Measurements from ENCODE around the gene KLF2. TPM values are rescaled to one million over a fixed set of nuclear protein-coding genes. Genes with fewer than 3 reads are reported as not detected.

KLF2 gene
- total and polyA plus RNA-seq, 2 of the 13 experiments (the other 11 are each of a cell fraction or from before 2014, with no cell fraction given), result not detected

GRCh38 chr19:16336571-16336970 is 11.9 kb downstream of the KLF2 start:
- DNase-seq (ENCODE audit: low spot score), result no peak
- Histone ChIP-seq H3K36me3 (replicated peaks in 1 of 2; ENCODE audit: control insufficient read depth in 1 of 2, insufficient read depth in 2 of 2, low read length in 2 of 2) (no peaks in the 10 kb centered on the region), H3K79me2 (ENCODE audit: insufficient read depth, low read length) (no peaks in the 10 kb centered on the region), H4K20me1 (ENCODE audit: insufficient read depth, low read length) (no peaks in the 10 kb centered on the region), H3K4me1 (ENCODE audit: insufficient read depth, low read length) (peaks cover 13% of the 10 kb centered on the region), H3K4me3 (replicated peaks in 1 of 3; ENCODE audit: insufficient read depth in 1 of 3, low read depth in 2 of 3, low read length in 3 of 3) (no peak overlapping the region), H2AFZ (ENCODE audit: low read length) (no peak overlapping the region), H3K9ac (ENCODE audit: insufficient read depth, low read depth, low read length) (no peak overlapping the region), H3K4me2 (ENCODE audit: low read depth, low read length) (no peak overlapping the region), H3K27ac (ENCODE audit: extremely low read length, insufficient read depth, low read length) (no peak overlapping the region), H3K27me3 (ENCODE audit: control insufficient read depth in 1 of 2, insufficient read depth in 2 of 2, low read length in 2 of 2) (peaks cover 1 to 18% of the 10 kb centered on the region in 2 experiments; a peak in 2 of 5 replicates), H3K9me3 (ENCODE audit: low read length) (no peaks in the 10 kb centered on the region)
- in situ Hi-C loops (cut with HindIII; ENCODE audit: extremely low pct_ligation_motif_present, low pct_unique_long_range_greater_than_20kb) (no loop called here), intact Hi-C loops (cut with micrococcal nuclease; ENCODE audit: unreplicated experiment) (no loop called here)
- POLR2A ChIA-PET, result no interaction called here
- CTCF ChIA-PET (ENCODE audit: low intra/inter-chr PET ratio, low total read pairs), result no interaction called here
- TF ChIP-seq ZBTB14 (CRISPR knock-in tag; IDR thresholded peaks at IDR 0.05) (no peak), MTF2 (CRISPR knock-in tag; IDR thresholded peaks at IDR 0.05; ENCODE audit: borderline replicate concordance) (no peak), NR2F2 (IDR thresholded peaks at IDR 0.05; ENCODE audit: borderline replicate concordance, low read depth) (no peak), ZNF547 (CRISPR knock-in tag; IDR thresholded peaks at IDR 0.05) (no peak), HNRNPL (IDR thresholded peaks at IDR 0.05; ENCODE audit: low read depth, low read length) (no peak), ATM (IDR thresholded peaks at IDR 0.05; ENCODE audit: borderline replicate concordance) (no peak), SIN3B (IDR thresholded peaks at IDR 0.05; ENCODE audit: low read length) (no peak), ZNF879 (CRISPR knock-in tag; IDR thresholded peaks at IDR 0.05) (no peak), JDP2 (CRISPR knock-in tag; IDR thresholded peaks at IDR 0.05; ENCODE audit: borderline replicate concordance) (no peak), THAP11 (CRISPR knock-in tag; IDR thresholded peaks at IDR 0.05) (no peak), ZNF350 (CRISPR knock-in tag; IDR thresholded peaks at IDR 0.05; ENCODE audit: borderline replicate concordance, low read depth) (no peak), ZNF207 (IDR thresholded peaks at IDR 0.05; ENCODE audit: borderline replicate concordance) (no peak)
- TF ChIP-seq, protein P1, sequence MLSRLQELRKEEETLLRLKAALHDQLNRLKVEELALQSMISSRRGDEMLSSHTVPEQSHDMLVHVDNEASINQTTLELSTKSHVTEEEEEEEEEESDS (CRISPR knock-in tag; IDR thresholded peaks at IDR 0.05; ENCODE audit: borderline replicate concordance), result no peak
- BruUV-seq (replicated peaks), result no TSS peak
- no peak for FAIRE-seq
- ATAC-seq, result no peak
- WGBS (ENCODE audit: low lambda C conversion rate), result 70% methylated on average over 4 of the region's 4 CpGs

All from HepG2 (cell line).